Femur (tissue), 1 donor: ENCODE data around the gene VIT.
A peak's percentile ranks its signal among the peaks of the same experiment; 100 is the strongest.
"Not testable (repeated sequence)": the region's sequence is repeated elsewhere in the genome, so short reads cannot be mapped to it uniquely, and the experiment has no call there.

ENCODE experiments used
- DNase-seq: peaks from one replicate; pipeline ENCODE4 v3.0.0-alpha.2; 2017

VIT gene

GRCh38 chr2:36809069-36809445 lies 112.5 kb downstream of the VIT start:
- no peak for DNase-seq

- DNase-seq: no peak
These were observed 114.6 kb downstream of the VIT start for GRCh38 chr2:36811071-36811470.

- no peak for DNase-seq
These were observed 115.7 kb downstream of the VIT start for GRCh38 chr2:36812196-36812595.

GRCh38 chr2:36818542-36818941 lies 122.0 kb downstream of the VIT start:
- no peak for DNase-seq

GRCh38 chr2:36819095-36819711 lies 122.7 kb downstream of the VIT start:
- DNase-seq: no peak

DNA sequence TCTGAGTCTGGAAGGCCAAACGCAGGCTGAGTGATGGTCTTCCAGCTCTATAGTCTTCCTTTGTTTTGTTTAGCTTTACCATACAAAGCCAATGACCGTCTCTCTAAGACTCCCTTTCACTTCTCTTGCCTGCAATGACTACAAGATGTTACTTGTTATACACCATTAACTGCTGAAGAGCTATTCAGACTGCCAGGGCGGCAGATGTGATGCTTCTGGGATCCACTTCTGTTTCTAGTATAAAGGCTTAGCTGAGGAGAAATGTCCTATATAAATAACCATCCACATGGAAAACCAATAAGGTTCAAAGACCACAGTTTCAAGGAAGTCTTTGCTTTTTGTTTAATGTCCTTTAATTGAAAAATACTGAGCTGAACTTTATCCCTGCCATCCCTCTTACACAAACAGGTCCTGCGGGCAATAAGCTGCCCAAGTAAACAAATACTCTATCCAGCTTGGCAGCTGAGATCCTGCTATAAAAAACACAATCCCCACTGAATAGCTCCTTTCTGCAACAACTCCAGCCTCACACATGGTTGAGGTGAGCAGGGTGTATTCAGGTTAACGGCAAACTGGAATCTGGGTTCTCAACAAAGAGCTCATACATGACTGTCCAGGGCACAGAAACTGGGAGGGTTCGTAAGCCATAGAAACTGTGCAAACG lies 124.6 kb downstream of the VIT start:
- DNase-seq: peak; percentile 29

DNA sequence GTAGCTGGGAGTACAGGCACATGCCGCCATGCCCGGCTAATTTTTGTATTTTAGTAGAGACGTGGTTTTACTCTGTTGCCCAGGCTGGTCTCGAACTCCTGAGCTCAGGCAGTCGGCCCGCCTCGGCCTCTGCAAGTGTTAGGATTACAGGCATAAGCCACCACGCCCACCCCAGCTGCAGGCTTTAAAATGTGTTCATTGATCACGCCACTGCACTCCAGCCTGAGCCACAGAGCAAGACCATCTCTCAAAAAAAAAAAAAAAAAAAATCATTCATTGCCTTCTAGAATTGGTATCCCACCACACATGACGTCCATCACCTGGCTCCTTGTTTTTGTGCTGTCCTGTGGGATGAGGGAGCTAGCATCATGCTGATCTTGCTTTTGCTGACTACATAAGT lies 127.4 kb downstream of the VIT start:
- no peak for DNase-seq

DNA sequence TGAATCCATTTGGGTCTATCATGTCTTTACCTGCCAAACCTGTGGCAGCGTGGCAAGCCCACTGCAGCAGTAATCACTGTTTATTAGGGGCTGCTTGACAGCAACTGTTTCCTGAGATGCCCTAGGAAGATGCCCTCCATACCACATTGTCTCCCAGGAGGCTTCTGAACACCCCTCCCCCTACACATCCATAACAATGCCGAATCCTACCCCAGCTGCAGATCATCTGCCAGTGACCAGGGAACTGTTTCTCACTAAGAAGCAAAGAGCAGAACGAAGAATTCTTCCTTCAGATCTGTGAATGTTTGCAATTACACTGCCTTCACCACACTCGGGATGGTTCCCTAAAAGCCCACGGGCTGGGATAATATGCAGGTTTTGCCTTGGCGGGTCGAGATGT lies 127.8 kb downstream of the VIT start:
- no peak for DNase-seq

GRCh38 chr2:36824683-36825082 lies 128.2 kb downstream of the VIT start:
- DNase-seq: not testable (repeated sequence)

GRCh38 chr2:36831185-36831584 lies 134.7 kb downstream of the VIT start:
- no peak for DNase-seq

DNA sequence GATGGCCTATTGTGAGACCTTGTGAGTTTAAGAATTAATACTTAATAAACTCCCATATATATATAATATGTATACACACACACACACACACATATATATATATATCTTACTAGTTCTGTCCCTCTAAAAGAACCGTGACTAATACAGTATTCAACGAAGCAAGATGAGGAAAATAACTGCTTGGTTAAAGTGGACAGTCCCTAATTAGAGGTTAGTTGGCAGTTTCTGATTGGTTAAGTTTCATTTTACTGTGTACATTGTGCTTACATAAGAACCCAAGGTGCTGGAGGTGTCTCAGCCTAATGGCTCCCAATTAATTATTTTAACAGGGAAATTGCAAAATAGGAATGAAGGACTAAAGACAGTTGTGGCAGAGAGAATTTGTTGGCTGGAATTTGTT lies 137.7 kb downstream of the VIT start:
- no peak for DNase-seq

DNA sequence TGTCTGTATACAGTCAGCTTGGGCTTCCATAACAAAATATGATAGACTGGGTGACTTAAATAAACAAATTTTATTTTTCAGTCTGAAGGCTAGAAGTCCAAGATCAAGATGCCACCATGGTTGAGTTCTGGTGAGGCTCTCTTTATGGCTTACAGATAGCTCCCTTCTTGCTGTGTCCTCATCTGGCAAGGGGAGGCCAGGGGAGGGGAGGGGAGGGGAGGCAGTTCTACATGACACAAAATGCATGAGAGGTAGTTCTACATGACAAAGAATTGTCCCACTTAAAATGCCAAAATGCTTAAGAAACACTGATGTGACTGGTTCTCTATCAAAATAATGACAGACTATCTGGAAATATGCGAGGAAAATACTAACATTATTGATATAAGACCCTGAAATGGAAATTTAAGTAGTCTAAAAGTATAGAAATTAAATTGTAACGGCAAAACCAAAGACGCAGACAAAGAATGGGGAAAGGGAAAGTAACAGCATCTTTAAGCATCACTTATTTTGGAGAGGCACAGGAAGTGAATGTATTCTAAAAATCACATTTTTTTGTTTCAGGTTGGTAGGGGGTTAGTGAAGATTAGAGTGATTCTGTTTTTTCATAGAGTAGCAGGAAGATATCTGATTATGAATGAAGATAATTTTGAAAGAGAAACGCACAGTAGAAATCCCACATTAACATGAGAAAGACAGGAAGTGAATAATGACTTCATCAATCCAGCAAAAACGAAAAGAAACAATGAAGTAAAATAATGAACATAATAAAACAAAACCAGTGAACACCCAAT lies 138.4 kb downstream of the VIT start:
- DNase-seq: no peak

GRCh38 chr2:36839976-36840617 lies 143.6 kb downstream of the VIT start:
- no peak for DNase-seq

GRCh38 chr2:36843838-36844237 lies 147.3 kb downstream of the VIT start:
- DNase-seq: no peak

GRCh38 chr2:36849265-36849664 lies 152.8 kb downstream of the VIT start:
- DNase-seq: no peak

DNA sequence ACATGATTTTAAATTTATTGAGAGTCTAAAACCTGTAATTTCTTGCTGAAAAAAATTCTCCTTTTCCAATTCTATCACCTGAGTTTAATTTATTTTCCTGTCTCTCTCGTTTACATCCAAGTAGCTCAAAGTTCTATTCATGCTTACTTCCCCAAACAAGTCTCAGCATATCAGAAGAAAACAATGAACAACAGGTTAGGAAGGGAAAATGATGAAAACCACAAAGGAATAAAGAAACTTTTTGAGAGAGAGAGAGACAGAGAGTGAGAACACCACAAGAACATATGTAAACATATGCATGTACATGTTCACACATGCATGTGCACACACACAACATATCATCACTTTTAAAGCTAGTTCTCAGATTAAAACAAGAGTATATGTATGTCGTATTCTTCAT lies 157.7 kb downstream of the VIT start:
- no peak for DNase-seq

DNA sequence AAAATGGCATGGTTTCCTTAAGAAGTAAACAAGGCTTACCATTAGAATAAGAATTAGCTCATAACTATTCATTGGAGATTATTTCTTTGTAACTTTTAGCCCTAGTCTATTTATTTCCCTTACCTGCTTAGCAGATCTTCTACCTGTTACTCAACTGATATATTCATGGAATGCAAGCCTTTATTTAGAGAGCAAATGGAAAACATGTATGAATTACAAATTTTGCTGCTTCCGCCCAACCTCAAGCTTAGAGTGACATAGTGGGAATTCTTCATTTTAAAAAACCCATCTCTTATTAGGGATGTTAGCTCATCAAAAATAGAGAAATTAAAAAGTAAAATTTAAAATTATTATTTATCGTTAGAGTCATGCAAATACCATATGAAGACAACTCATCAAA lies 158.9 kb downstream of the VIT start:
- DNase-seq: no peak

GRCh38 chr2:36857713-36858112 lies 161.2 kb downstream of the VIT start:
- no peak for DNase-seq

DNA sequence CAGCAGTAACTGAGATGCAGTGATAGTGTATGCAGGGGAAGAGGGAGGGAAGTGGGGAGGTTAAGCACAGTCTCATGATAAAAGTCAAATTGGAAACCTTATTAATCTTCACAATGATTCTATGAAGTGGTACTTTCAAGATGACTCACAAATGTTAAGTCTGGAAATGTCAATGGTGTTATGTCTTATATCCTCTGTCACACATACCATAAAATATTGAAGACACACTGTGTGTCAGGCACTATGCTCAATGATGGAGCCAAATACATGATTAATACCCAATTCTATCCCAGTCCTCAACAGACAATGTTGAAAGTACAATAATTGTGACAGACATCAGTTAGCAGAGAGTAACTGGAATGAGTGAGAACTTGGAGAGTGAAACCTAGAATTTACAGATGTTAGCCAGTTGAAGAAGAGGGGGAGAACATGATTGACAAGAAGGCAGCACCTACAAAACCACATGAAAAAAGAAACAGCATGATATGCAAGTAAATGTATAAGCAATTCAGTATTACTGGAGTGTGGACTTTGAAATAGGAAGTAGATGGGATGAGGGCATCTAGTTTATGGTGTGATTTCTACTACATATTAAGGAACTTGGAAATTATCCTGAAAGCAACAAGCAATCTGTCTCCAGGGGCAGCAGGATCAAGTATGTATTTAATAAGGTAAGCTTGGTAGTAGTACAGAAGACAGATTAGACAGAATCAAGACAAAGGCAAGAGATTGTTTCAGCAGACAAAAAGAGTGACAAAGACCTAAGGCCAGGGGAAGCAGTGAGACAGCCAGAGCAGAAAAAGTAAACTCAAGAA lies 162.3 kb downstream of the VIT start:
- DNase-seq: no peak

DNA sequence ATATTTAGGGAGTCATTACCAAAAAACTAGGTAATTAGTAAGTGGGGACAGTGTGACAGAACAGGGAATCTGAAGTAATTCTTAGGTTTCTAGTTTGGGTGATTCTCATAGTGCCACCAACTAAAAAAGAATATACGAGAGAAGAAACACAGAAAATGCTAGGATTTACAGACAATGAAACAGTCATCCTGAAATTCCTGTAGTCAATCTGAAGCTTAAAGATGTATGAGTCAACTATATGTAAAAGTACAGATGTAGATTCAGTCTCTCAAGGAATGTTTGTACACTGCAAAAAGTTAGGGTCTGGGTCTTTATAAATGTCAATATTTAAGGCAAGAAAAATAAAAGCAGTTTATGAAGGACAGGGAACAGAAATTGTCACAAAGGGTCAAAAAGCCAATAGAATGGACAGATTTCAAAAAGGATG lies 162.9 kb downstream of the VIT start:
- no peak for DNase-seq

DNA sequence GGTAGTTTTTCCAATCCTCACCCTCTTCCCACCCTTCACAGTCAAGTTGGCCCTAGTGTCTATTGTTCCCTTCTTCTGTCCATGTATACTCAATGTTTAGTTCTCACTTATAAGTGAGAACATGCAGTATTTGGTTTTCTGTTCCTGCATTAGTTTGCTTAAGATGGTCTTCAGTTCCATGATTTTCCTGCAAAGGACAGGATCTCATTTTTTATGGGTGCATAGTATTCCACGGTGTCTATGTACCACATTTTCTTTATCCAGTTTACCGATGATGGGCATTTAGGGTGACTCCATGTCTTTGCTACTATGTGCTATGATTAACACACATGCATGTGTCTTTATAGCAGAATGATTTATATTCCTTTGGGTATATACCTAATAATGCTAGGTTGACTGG lies 165.4 kb downstream of the VIT start:
- DNase-seq: no peak
